Adipocyte (in vitro differentiated cells): ENCODE data around the gene SNF8.

ENCODE experiments used
- DNase-seq: peaks from one replicate; pipeline ENCODE4 v3.0.0-alpha.2; 2015; ENCODE audit warnings: low read depth
- H3K27me3 ChIP-seq: replicated peaks from 2 replicates; pipeline ENCODE4 v1.7.0; 2013; ENCODE audit warnings: mild to moderate bottlenecking, low read length, moderate library complexity; ENCODE audit not compliant: control insufficient read depth, insufficient read depth
- H3K36me3 ChIP-seq: 2 replicates; pipeline ENCODE4 v1.7.0; 2013; ENCODE audit warnings: low read length, mild to moderate bottlenecking, moderate library complexity; ENCODE audit not compliant: control insufficient read depth, insufficient read depth, severe bottlenecking
- H3K4me1 ChIP-seq: 2 replicates; pipeline ENCODE4 v1.7.0; 2013; ENCODE audit warnings: mild to moderate bottlenecking, low read length, moderate library complexity; ENCODE audit not compliant: control insufficient read depth, insufficient read depth
- H3K4me3 ChIP-seq: 2 replicates; pipeline ENCODE4 v1.7.0; 2013; ENCODE audit warnings: mild to moderate bottlenecking, low read length, moderate library complexity
- H3K9ac ChIP-seq: 2 replicates; pipeline ENCODE4 v1.7.0; 2013; ENCODE audit warnings: mild to moderate bottlenecking, low read length, moderate library complexity
- H3K9me3 ChIP-seq: 2 replicates; pipeline ENCODE4 v1.7.0; 2013; ENCODE audit warnings: mild to moderate bottlenecking, low read length, moderate library complexity; ENCODE audit not compliant: control insufficient read depth

SNF8 gene

DNA sequence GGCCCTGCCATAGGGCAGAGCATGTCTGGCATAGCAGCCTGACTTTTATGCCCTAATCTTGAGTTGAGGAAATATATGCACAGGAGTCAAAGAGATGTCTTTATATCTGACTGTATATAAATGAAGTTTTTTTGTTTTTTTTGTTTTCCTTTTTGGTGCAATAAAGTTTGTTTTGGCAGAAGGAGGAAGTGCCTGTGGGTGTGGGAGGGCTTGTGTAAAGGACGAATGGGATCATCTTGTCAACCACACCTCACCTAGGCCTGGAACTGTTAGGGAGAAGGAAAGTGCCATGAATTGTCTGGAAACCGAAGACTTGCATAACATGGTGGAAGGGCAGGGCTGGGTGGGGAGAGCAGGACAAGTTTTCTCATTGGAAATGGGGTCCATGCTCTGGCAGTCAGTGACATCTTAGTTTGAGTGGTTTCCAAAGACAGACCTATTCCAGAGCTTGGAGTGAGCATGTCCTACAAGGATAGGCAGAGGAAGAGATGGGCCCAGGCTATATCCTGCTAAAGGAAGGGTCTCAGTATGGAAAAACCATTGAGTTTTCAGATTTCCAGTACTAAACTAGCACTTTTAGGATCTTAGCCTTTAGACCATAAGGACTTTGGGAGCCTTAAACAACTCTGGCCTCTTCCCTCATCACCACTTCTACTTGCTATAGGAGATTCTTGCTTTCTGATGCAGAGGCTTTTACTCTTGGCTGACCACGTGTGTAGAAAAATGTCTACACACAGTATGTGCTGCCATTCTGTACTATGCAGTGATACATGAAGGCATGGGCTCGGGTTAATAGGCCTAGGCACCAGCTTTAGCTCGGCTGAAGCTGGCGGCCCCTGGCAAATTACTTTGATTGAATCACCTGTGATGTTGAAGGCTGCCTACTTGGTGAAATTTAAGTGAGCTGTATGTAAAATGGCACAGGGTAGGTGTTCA lies 15.5 kb downstream of the SNF8 start:
- H3K36me3 ChIP-seq = peaks cover 100% of the 10 kb centered on the region

DNA sequence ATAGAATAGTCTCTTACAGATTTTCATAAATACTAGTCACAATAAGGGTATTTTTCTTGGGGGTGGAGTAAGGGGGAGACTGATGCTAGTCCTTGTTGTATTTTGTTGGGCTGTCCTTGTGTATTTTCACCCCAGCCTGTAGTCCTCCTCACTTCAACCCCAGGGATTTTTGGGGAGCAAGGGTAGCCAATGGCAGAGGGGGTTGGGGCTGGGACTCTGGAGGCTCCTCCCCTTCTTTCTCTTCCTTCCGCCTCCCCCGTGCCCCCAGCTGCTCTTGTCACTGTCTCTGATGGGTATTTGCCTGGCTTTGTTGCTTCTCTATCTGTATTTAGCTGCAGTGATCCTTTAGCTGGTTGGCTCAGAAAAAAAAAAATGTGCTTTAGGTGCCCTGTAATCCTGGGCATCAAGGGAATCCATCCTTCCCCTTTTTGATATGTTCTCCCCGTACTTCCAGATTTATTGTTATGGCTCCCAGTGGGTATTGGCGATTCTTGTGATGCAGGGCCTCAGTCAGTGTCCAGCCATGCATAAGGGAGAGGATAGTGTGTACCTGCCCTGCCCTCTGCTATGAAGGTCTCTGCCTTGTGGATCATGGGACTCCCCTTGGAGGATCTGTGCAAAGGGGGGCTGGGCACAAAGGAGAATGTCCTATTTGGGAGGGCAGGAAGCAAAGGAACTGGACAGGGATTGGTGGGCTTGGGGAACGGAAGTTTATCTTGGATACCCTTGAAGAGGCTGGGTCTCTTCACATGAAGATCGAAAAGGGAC lies 16.5 kb downstream of the SNF8 start:
- no peak for DNase-seq
- H3K9ac ChIP-seq = no peak overlapping the region
- H3K4me3 ChIP-seq = no peak overlapping the region
- H3K9me3 ChIP-seq = no peaks in the 10 kb centered on the region
- H3K27me3 ChIP-seq = no peaks in the 10 kb centered on the region
- H3K4me1 ChIP-seq = peaks cover 10% of the 10 kb centered on the region
- peaks cover 100% of the 10 kb centered on the region for H3K36me3 ChIP-seq

More for the DNA sequence above, 15.5 kb downstream of the SNF8 start:
- H3K9ac ChIP-seq = no peak overlapping the region
- DNase-seq = no peak
- H3K27me3 ChIP-seq = no peaks in the 10 kb centered on the region
- H3K4me1 ChIP-seq = peaks cover 10% of the 10 kb centered on the region
- H3K9me3 ChIP-seq = no peaks in the 10 kb centered on the region
- no peak overlapping the region for H3K4me3 ChIP-seq

- H3K27me3 ChIP-seq = no peaks in the 10 kb centered on the region
- H3K9me3 ChIP-seq = no peaks in the 10 kb centered on the region
- no peak for DNase-seq
- peaks cover 10% of the 10 kb centered on the region for H3K4me1 ChIP-seq
- H3K36me3 ChIP-seq = peaks cover 98% of the 10 kb centered on the region
- no peak overlapping the region for H3K9ac ChIP-seq
- H3K4me3 ChIP-seq = no peak overlapping the region
Measured at GRCh38 chr17:48925991-48926342, 18.7 kb downstream of the SNF8 start.

DNA sequence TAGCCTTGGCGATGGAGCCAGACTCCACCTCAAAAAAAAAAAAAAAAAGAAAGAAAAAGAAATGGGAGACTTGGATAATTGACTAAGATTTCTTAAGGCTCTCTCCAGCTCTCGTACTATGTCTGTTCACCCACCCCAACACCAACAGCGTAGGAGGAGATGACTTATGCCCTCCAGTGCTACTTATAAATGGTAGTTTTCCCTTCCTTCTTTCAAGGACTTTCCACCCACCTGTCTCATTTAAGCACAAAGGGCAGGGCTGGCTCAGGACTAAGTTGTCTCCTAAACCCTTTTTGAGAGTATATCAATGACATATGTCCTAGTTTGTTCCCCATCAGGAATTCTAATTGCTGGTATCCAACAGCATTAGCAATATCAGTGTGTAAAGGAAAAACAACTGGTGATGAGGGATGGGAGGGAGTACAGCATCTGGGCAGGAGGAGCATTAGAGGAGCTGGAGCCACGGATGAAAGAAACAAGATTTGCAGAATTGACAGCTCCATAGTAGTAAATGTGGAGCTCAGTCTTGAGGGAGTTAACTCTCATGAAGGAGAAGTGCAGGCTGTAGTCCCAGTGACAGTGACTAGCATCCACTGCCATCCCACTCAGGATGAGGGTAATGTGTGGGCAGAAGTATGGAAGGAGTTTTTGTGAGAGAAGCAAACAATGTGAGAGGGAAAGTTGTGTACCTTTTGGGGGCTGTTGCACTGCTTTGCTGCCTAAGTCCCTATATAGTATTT lies 19.2 kb downstream of the SNF8 start:
- Histone ChIP-seq H3K36me3 (peaks cover 98% of the 10 kb centered on the region), H3K9me3 (no peaks in the 10 kb centered on the region)

GRCh38 chr17:48915459-48916282 lies 29.0 kb downstream of the SNF8 start:
- peak; percentile 94 for DNase-seq
- Histone ChIP-seq H3K4me1 (peaks cover 47% of the 10 kb centered on the region), H3K36me3 (peaks cover 70% of the 10 kb centered on the region), H3K9me3 (no peaks in the 10 kb centered on the region), H3K4me3 (peak overlapping the region; percentile 49), H3K9ac (peak overlapping the region; percentile 54), H3K27me3 (no peaks in the 10 kb centered on the region)

More for the DNA sequence above, 19.2 kb downstream of the SNF8 start:
- no peaks in the 10 kb centered on the region for H3K27me3 ChIP-seq
- H3K4me3 ChIP-seq = no peak overlapping the region
- DNase-seq = no peak
- no peak overlapping the region for H3K9ac ChIP-seq
- H3K4me1 ChIP-seq = peaks cover 7% of the 10 kb centered on the region

DNA sequence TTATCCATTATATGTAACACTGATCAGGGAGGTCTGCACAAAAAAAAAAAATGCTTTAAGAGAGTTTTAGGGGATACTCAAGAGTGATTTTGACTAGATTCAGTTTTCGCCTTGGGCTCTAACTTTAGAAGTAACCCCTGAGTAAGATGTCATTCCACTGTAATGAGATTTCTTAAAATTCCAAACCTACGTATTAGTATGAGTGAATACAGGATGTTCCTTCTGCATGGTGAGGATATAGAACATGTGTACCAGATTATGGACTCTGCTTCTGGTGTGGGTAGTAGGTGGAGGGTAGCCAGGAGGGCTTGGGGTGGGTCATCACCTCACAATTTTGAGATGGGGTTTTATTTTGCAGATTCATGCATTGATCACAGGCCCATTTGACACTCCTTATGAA lies 32.2 kb downstream of the SNF8 start:
- Histone ChIP-seq H3K9ac (no peak overlapping the region), H3K36me3 (peaks cover 40% of the 10 kb centered on the region), H3K27me3 (no peaks in the 10 kb centered on the region), H3K9me3 (no peaks in the 10 kb centered on the region), H3K4me1 (peaks cover 64% of the 10 kb centered on the region), H3K4me3 (no peak overlapping the region)
- peak; percentile 32 for DNase-seq

- Histone ChIP-seq H3K36me3 (peaks cover 28% of the 10 kb centered on the region), H3K4me3 (peak overlapping the region; percentile 89), H3K9me3 (no peaks in the 10 kb centered on the region), H3K9ac (no peak overlapping the region), H3K4me1 (peaks cover 62% of the 10 kb centered on the region), H3K27me3 (no peaks in the 10 kb centered on the region)
- no peak for DNase-seq
Measured at GRCh38 chr17:48910370-48910769, 34.3 kb downstream of the SNF8 start.

DNA sequence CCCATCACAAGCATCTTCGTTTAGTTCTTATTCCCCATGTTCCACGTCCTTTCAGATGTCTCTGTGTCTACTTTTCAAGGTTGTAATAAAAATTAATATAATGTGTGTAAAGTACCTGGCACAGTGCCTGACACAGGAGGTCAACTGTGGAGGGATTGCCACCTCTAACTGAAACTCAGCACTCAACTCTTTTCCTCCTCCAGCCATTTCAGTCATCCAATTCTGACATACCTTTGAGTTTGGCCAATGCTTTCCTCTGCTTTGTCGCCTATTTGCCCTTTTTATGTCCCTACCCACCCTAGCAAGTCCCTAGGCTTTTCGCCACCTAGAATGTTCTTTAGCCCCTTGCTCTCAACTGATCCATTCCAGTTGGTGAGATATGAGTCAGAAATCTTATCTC lies 34.9 kb downstream of the SNF8 start:
- Histone ChIP-seq H3K36me3 (peaks cover 28% of the 10 kb centered on the region), H3K9me3 (no peaks in the 10 kb centered on the region), H3K9ac (peak overlapping the region; percentile 88), H3K4me3 (peak overlapping the region; percentile 89), H3K27me3 (no peaks in the 10 kb centered on the region), H3K4me1 (peaks cover 58% of the 10 kb centered on the region)
- peak; percentile 32 for DNase-seq

GRCh38 chr17:48908853-48909394 lies 35.7 kb downstream of the SNF8 start:
- H3K9me3 ChIP-seq = no peaks in the 10 kb centered on the region
- no peaks in the 10 kb centered on the region for H3K27me3 ChIP-seq
- DNase-seq = peak; percentile 94
- peak overlapping the region; percentile 88 for H3K9ac ChIP-seq
- peaks cover 56% of the 10 kb centered on the region for H3K4me1 ChIP-seq
- peak overlapping the region; percentile 89 for H3K4me3 ChIP-seq
- peaks cover 22% of the 10 kb centered on the region for H3K36me3 ChIP-seq

GRCh38 chr17:48908047-48908843 lies 36.4 kb downstream of the SNF8 start, which contains the start of gene UBE2Z:
Gene UBE2Z, plus strand, starts transcription at chr17:48908407. Its CDS starts 97 bp downstream, at chr17:48908504.
- H3K4me1 ChIP-seq = peaks cover 51% of the 10 kb centered on the region
- H3K4me3 ChIP-seq = peak within 1 kb of the TSS; percentile 89
- DNase-seq = peak; percentile 97
- H3K36me3 ChIP-seq = peaks cover 17% of the 10 kb centered on the region
- H3K9ac ChIP-seq = peak within 1 kb of the TSS; percentile 88
- H3K9me3 ChIP-seq = no peaks in the 10 kb centered on the region
- H3K27me3 ChIP-seq = no peaks in the 10 kb centered on the region
